ENCODE data around the gene ARID1B.

GRCh38 chr6:157240059-157240959 is 463.1 kb downstream of the ARID1B start:
- TF ChIP-seq CTCF (IDR thresholded peaks at IDR 0.05; ENCODE audit: low read length) (no peak), EZH2 (IDR thresholded peaks at IDR 0.05; ENCODE audit: borderline replicate concordance, low read length) (no peak)

All from OCI-LY1 (cell line).